ENCODE data around the gene CHL1.
A peak's percentile ranks its signal among the peaks of the same experiment; 100 is the strongest.

Gene CHL1

GRCh38 chr3:353191-353739 lies 156.7 kb downstream of the CHL1 start:
- TF ChIP-seq EZH2phosphoT487 (IDR thresholded peaks at IDR 0.05; ENCODE audit: low read length) (no peak), EZH2 (optimal IDR thresholded peaks at IDR 0.05; ENCODE audit: low read depth, low read length) (no peak)
- TF ChIP-seq, protein P1, sequence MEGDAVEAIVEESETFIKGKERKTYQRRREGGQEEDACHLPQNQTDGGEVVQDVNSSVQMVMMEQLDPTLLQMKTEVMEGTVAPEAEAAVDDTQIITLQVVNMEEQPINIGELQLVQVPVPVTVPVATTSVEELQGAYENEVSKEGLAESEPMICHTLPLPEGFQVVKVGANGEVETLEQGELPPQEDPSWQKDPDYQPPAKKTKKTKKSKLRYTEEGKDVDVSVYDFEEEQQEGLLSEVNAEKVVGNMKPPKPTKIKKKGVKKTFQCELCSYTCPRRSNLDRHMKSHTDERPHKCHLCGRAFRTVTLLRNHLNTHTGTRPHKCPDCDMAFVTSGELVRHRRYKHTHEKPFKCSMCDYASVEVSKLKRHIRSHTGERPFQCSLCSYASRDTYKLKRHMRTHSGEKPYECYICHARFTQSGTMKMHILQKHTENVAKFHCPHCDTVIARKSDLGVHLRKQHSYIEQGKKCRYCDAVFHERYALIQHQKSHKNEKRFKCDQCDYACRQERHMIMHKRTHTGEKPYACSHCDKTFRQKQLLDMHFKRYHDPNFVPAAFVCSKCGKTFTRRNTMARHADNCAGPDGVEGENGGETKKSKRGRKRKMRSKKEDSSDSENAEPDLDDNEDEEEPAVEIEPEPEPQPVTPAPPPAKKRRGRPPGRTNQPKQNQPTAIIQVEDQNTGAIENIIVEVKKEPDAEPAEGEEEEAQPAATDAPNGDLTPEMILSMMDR (IDR thresholded peaks at IDR 0.05; ENCODE audit: low read length), result no peak
- no peaks in the 10 kb centered on the region for H3K9me3 ChIP-seq (replicated peaks; ENCODE audit: insufficient read depth, low read length)
- H3K4me2 ChIP-seq (ENCODE audit: low read depth, low read length), result no peak overlapping the region
- no peaks in the 10 kb centered on the region for H4K20me1 ChIP-seq (ENCODE audit: insufficient read depth, low read length)
- no peaks in the 10 kb centered on the region for H3K79me2 ChIP-seq (ENCODE audit: low read length)
- no peak overlapping the region for H2AFZ ChIP-seq (ENCODE audit: low read length)
- no peak overlapping the region for H3K9ac ChIP-seq (ENCODE audit: low read length)
- H3K4me1 ChIP-seq (ENCODE audit: low read length), result no peaks in the 10 kb centered on the region
- H3K27ac ChIP-seq (ENCODE audit: low read length), result no peak overlapping the region
- H3K36me3 ChIP-seq (replicated peaks; ENCODE audit: insufficient read depth, low read length), result no peaks in the 10 kb centered on the region
- no peak for DNase-seq
- no peaks in the 10 kb centered on the region for H3F3A ChIP-seq (ENCODE audit: insufficient read depth, low read length)
- H3K4me3 ChIP-seq (ENCODE audit: low read length), result no peak overlapping the region
- no peaks in the 10 kb centered on the region for H3K27me3 ChIP-seq (replicated peaks; ENCODE audit: insufficient read depth, low read length)
- no peaks in the 10 kb centered on the region for H3K9me2 ChIP-seq (replicated peaks; ENCODE audit: insufficient read depth, low read length)

- no peak overlapping the region for H3K27ac ChIP-seq (ENCODE audit: low read length)
- no peaks in the 10 kb centered on the region for H3K9me3 ChIP-seq (replicated peaks; ENCODE audit: insufficient read depth, low read length)
- peak; percentile 40 for DNase-seq
- no peak overlapping the region for H3K9ac ChIP-seq (ENCODE audit: low read length)
- no peaks in the 10 kb centered on the region for H4K20me1 ChIP-seq (ENCODE audit: insufficient read depth, low read length)
- H3K4me2 ChIP-seq (ENCODE audit: low read depth, low read length), result no peak overlapping the region
- H3K36me3 ChIP-seq (replicated peaks; ENCODE audit: insufficient read depth, low read length), result no peaks in the 10 kb centered on the region
- H3K4me3 ChIP-seq (ENCODE audit: low read length), result no peak overlapping the region
- H2AFZ ChIP-seq (ENCODE audit: low read length), result no peak overlapping the region
- no peaks in the 10 kb centered on the region for H3K4me1 ChIP-seq (ENCODE audit: low read length)
- no peaks in the 10 kb centered on the region for H3K79me2 ChIP-seq (ENCODE audit: low read length)
- TF ChIP-seq EZH2phosphoT487 (IDR thresholded peaks at IDR 0.05; ENCODE audit: low read length) (no peak), EZH2 (optimal IDR thresholded peaks at IDR 0.05; ENCODE audit: low read depth, low read length) (no peak)
- TF ChIP-seq, protein P1 (IDR thresholded peaks at IDR 0.05; ENCODE audit: low read length), result peak; percentile 56
- H3K9me2 ChIP-seq (replicated peaks; ENCODE audit: insufficient read depth, low read length), result no peaks in the 10 kb centered on the region
- H3F3A ChIP-seq (ENCODE audit: insufficient read depth, low read length), result no peaks in the 10 kb centered on the region
- H3K27me3 ChIP-seq (replicated peaks; ENCODE audit: insufficient read depth, low read length), result no peaks in the 10 kb centered on the region
Measured at GRCh38 chr3:354432-354831, 157.9 kb downstream of the CHL1 start.

- DNase-seq, result no peak
- no peaks in the 10 kb centered on the region for H3K36me3 ChIP-seq (replicated peaks; ENCODE audit: insufficient read depth, low read length)
- no peak overlapping the region for H3K9ac ChIP-seq (ENCODE audit: low read length)
- no peaks in the 10 kb centered on the region for H3K9me2 ChIP-seq (replicated peaks; ENCODE audit: insufficient read depth, low read length)
- H3K4me1 ChIP-seq (ENCODE audit: low read length), result no peaks in the 10 kb centered on the region
- TF ChIP-seq, protein P1 (IDR thresholded peaks at IDR 0.05; ENCODE audit: low read length), result no peak
- TF ChIP-seq EZH2 (optimal IDR thresholded peaks at IDR 0.05; ENCODE audit: low read depth, low read length) (no peak), EZH2phosphoT487 (IDR thresholded peaks at IDR 0.05; ENCODE audit: low read length) (no peak)
- no peak overlapping the region for H3K4me3 ChIP-seq (ENCODE audit: low read length)
- no peaks in the 10 kb centered on the region for H3K79me2 ChIP-seq (ENCODE audit: low read length)
- no peaks in the 10 kb centered on the region for H3K9me3 ChIP-seq (replicated peaks; ENCODE audit: insufficient read depth, low read length)
- no peak overlapping the region for H3K4me2 ChIP-seq (ENCODE audit: low read depth, low read length)
- no peak overlapping the region for H3K27ac ChIP-seq (ENCODE audit: low read length)
- no peaks in the 10 kb centered on the region for H3F3A ChIP-seq (ENCODE audit: insufficient read depth, low read length)
- no peak overlapping the region for H2AFZ ChIP-seq (ENCODE audit: low read length)
- H3K27me3 ChIP-seq (replicated peaks; ENCODE audit: insufficient read depth, low read length), result no peaks in the 10 kb centered on the region
- H4K20me1 ChIP-seq (ENCODE audit: insufficient read depth, low read length), result no peaks in the 10 kb centered on the region
Measured at GRCh38 chr3:355622-356021, 159.1 kb downstream of the CHL1 start.

Data from MM.1S (cell line).